ENCODE data around the gene ADGRE3.

DNA sequence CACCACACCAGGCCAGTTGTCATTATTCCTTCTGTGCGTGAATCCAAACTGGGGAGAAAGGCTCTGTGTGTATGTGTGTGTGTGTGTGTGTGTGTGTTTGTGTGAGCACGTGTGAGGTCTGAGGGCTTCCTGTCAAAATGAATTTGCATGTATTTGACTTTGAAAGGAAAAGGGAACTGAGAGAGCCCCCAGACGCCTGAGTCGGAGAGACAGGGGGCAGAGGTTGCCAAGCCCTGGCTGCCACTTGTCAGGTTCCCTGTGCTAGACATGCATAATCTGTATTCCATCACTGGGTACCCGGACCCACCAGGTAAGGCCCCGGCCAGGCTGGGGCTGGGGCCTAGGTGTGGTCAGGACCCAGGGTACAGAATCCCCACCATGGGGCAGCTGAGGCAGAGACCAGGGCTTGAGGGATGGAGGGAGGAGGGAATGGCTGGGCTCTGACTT lies 91.7 kb downstream of the ADGRE3 start, which contains the start of gene CLEC17A:
- TF ChIP-seq, protein P1, sequence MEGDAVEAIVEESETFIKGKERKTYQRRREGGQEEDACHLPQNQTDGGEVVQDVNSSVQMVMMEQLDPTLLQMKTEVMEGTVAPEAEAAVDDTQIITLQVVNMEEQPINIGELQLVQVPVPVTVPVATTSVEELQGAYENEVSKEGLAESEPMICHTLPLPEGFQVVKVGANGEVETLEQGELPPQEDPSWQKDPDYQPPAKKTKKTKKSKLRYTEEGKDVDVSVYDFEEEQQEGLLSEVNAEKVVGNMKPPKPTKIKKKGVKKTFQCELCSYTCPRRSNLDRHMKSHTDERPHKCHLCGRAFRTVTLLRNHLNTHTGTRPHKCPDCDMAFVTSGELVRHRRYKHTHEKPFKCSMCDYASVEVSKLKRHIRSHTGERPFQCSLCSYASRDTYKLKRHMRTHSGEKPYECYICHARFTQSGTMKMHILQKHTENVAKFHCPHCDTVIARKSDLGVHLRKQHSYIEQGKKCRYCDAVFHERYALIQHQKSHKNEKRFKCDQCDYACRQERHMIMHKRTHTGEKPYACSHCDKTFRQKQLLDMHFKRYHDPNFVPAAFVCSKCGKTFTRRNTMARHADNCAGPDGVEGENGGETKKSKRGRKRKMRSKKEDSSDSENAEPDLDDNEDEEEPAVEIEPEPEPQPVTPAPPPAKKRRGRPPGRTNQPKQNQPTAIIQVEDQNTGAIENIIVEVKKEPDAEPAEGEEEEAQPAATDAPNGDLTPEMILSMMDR (IDR thresholded peaks at IDR 0.05) = no peak
- TF ChIP-seq POLR2A (IDR thresholded peaks at IDR 0.05) = no peak

Data from heart left ventricle (tissue), 13 donors.